Activated naive CD8-positive, alpha-beta T cell treated with anti-CD3 and anti-CD28 coated beads, Interleukin-2, amount 50 U/mL, for 24 hours (primary cell): ENCODE results near the gene SLC27A4.

ENCODE experiments used
- ATAC-seq: fragments of 150-1000 bp; cut with Tn5 transposase; one replicate; pipeline ENCODE4 v1.10.0; 2021
- DNase-seq: peaks from one replicate; pipeline ENCODE4 v3.0.0; 2021
- H3K27ac Mint-ChIP-seq: one replicate; pipeline ENCODE4 v1.8.0; 2021; ENCODE audit warnings: mild to moderate bottlenecking, mixed read lengths
- H3K27me3 Mint-ChIP-seq: one replicate; pipeline ENCODE4 v1.8.0; 2021; ENCODE audit warnings: mixed read lengths
- H3K36me3 Mint-ChIP-seq: one replicate; pipeline ENCODE4 v1.8.0; 2021; ENCODE audit warnings: low read depth, mixed read lengths
- H3K4me1 Mint-ChIP-seq: one replicate; pipeline ENCODE4 v1.8.0; 2021; ENCODE audit warnings: mixed read lengths
- H3K4me3 Mint-ChIP-seq: one replicate; pipeline ENCODE4 v1.8.0; 2021; ENCODE audit warnings: mild to moderate bottlenecking, moderate library complexity, mixed read lengths
- H3K9me3 Mint-ChIP-seq: one replicate; pipeline ENCODE4 v1.8.0; 2021; ENCODE audit warnings: mixed read lengths

Gene SLC27A4

DNA sequence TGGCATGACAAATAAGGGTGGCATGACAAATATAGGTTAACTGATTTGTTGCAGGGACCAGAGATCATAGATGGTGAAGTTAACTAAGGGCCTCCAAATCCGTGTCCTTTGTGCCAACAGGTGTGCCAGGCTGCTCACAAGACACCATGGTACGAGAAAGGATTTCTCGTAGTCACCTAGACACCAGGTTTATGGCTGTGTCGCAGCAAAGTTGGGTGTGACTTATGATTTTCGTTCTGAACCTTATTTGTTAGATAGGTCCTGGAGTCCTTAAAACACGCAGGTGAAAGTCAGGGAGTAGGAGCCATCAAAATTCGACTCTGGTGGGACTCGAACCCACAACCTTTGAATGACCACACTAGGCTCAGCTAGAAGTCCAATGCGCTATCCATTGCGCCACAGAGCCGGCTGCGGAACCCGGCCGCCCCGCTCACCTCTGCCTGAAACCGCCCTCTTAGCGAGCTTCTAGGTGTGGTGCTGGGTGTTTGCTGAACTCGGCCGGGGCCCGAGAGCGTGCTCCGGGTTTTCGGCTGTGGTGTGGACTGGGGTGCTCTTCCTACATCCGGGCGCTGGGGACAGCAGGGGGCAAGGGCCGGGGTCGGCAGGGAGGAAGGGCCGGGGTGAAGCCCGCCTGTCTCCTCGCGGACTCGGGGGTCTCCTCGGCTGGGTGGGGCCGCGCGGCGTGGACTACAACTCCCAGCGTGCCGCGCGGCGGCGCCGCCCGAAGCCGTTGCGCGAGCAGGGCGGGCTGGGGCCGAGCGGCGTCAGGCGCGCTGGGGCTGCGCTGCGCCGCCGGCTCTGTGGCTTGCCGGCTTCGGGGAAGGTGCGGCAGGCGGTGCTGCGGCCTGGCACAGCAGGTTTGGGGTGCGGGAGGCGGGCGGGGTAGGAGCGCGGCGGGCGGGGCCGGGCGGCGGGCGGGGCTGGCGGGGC lies at the start of gene SLC27A4:
Gene SLC27A4 (plus strand): TSS at position 767 of the 930 bp plus-strand sequence. CDS start 2,606 bp downstream, outside the sequence.
- ATAC-seq (peak; percentile 93), DNase-seq (peak; percentile 80)
- no peaks in the 10 kb centered on the region for H3K27me3 Mint-ChIP-seq
- H3K4me1 Mint-ChIP-seq = peaks cover 12% of the 10 kb centered on the region
- H3K4me3 Mint-ChIP-seq = peak within 1 kb of the TSS; percentile 92
- H3K27ac Mint-ChIP-seq = peak within 1 kb of the TSS; percentile 86
- no peaks in the 10 kb centered on the region for H3K9me3 Mint-ChIP-seq
- H3K36me3 Mint-ChIP-seq = peaks cover 9% of the 10 kb centered on the region

DNA sequence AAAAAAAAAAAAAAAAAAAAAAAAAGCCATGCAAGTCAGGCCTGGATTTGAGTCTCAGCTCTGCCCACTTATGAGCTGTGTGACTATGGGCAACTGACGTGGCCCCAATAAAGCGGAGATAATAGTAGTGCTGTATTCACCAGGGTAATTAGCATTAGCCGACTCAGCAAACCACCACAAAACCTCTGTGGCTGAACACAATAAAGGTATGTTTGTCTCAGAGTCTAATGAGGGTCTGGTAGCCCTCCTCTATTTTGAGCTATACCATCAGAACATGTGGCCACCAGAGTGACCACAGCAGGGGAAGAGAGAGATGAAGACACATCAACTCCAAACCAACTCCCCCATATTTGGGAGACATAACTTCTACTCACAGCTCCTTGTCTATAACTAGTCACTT lies 48.3 kb upstream of the SLC27A4 start:
- DNase-seq (no peak), ATAC-seq (no peak)
- Mint-ChIP-seq H3K4me3 (no peak overlapping the region), H3K9me3 (no peaks in the 10 kb centered on the region), H3K27me3 (no peaks in the 10 kb centered on the region), H3K36me3 (no peaks in the 10 kb centered on the region), H3K4me1 (peaks cover 3% of the 10 kb centered on the region), H3K27ac (no peak overlapping the region)

DNA sequence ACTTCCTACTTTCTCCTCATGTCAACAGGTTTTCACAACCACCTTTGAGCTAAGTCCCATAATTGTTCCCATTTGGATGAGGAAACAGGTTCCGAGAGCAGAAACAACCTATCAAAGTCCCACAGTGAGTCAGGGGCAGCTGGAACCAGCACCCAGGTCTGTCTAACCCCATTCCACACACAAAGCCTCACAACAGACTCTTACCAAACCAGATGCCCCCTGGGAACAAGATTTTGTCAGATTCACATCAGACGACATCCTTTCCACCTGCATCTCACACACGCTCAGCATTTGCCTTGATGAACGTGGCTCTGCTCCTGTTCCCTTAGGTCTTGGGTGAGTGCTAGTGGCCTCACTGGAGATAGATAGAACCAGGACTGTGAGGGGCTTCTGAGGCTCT lies 47.2 kb upstream of the SLC27A4 start:
- Mint-ChIP-seq H3K27ac (no peak overlapping the region), H3K36me3 (no peaks in the 10 kb centered on the region), H3K27me3 (no peaks in the 10 kb centered on the region), H3K9me3 (no peaks in the 10 kb centered on the region), H3K4me3 (no peak overlapping the region), H3K4me1 (peaks cover 3% of the 10 kb centered on the region)
- ATAC-seq = no peak
- DNase-seq = no peak

DNA sequence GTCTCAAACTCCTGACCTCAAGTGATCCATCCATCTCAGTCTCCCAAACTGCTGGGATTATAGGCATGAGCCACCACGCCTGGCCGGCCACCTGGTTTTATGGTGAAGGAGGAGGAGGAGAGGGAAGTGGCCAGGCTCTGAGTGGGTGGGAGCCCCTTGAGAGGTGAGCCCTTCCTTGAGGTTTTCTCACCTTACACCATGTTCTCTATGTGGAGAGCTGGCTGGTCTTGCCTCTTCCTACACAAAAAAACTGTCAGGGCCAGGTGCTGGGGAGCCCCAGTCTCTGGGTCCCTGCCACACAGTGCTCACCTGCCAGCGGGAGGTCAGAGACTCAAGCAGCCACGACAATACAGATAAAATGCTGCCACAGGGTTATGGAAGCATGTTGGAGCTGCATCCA lies 46.2 kb upstream of the SLC27A4 start:
- no peak for ATAC-seq
- Mint-ChIP-seq H3K27ac (no peak overlapping the region), H3K4me3 (no peak overlapping the region), H3K9me3 (no peaks in the 10 kb centered on the region), H3K27me3 (no peaks in the 10 kb centered on the region), H3K36me3 (no peaks in the 10 kb centered on the region), H3K4me1 (peaks cover 3% of the 10 kb centered on the region)
- DNase-seq = no peak

DNA sequence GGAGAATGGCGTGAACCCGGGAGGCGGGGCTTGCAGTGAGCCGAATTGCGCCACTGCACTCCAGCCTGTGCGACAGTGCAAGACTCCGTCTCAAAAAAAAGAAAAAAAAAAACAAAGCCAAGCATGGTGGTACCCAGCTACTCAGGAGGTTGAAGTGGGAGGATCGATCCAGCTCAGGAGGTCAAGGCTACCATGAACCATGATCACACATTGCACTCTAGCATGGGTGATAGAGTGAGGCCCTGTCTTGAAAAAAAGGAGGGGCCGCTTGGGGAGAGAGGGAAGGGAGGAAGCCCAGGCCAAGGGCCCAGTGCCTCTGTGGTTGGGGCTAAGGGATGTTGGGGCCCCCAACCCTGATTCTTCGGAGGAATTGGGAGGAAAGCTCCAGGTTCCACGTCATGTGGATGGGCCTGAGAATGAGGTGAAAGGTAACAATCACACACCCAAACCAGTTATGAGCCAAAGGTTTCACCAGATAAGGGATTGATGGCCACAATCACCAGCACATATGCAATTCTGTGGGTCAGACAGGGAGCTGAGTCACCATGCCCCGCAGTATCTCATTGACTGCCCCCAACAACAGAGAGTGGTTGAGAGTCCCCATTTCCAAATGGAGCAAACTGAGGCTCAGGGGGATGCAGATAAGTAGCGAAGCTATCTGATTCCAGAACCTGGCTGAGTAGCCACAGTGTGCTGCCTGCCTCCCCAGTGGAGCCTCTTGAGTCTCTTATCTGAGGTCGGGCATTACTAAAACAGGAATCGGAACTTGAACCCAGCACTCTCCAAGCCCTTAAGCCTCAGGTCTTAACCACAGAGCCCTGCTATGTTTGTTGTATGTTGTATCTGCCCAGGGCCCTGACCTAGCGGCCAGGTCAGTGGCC lies 43.7 kb upstream of the SLC27A4 start:
- H3K9me3 Mint-ChIP-seq = no peaks in the 10 kb centered on the region
- no peak overlapping the region for H3K27ac Mint-ChIP-seq
- no peak for DNase-seq
- peaks cover 3% of the 10 kb centered on the region for H3K4me1 Mint-ChIP-seq
- no peak for ATAC-seq
- H3K4me3 Mint-ChIP-seq = no peak overlapping the region
- no peaks in the 10 kb centered on the region for H3K36me3 Mint-ChIP-seq
- no peaks in the 10 kb centered on the region for H3K27me3 Mint-ChIP-seq

DNA sequence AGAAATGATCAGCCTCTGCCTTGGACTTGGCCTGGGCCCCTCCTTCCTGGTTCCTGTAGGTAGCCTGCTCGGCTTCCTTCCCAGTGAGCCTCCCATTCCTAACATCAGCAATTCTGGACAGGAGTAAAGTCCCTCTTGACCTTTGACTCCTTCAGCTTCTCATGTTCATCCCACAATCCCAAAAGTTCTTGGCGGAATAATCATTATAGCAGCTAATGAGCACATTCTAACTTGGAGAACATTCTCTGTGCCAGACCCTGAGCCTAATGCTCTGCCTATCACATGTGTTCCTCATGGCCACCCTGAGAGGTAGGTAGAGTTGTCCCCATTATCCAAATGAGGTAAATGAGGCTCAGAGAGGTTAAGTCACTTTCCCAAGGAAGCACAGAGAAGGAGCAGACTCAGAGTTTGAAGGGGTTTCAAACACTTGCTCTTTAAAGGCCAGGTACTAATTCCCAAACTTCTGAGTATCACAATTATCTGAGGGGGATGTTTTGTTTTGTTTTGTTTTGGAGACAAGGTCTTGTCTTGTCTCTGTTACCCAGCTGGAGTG lies 43.0 kb upstream of the SLC27A4 start:
- H3K27ac Mint-ChIP-seq = no peak overlapping the region
- H3K27me3 Mint-ChIP-seq = no peaks in the 10 kb centered on the region
- ATAC-seq (no peak), DNase-seq (no peak)
- H3K36me3 Mint-ChIP-seq = no peaks in the 10 kb centered on the region
- no peak overlapping the region for H3K4me3 Mint-ChIP-seq
- peaks cover 3% of the 10 kb centered on the region for H3K4me1 Mint-ChIP-seq
- no peaks in the 10 kb centered on the region for H3K9me3 Mint-ChIP-seq

DNA sequence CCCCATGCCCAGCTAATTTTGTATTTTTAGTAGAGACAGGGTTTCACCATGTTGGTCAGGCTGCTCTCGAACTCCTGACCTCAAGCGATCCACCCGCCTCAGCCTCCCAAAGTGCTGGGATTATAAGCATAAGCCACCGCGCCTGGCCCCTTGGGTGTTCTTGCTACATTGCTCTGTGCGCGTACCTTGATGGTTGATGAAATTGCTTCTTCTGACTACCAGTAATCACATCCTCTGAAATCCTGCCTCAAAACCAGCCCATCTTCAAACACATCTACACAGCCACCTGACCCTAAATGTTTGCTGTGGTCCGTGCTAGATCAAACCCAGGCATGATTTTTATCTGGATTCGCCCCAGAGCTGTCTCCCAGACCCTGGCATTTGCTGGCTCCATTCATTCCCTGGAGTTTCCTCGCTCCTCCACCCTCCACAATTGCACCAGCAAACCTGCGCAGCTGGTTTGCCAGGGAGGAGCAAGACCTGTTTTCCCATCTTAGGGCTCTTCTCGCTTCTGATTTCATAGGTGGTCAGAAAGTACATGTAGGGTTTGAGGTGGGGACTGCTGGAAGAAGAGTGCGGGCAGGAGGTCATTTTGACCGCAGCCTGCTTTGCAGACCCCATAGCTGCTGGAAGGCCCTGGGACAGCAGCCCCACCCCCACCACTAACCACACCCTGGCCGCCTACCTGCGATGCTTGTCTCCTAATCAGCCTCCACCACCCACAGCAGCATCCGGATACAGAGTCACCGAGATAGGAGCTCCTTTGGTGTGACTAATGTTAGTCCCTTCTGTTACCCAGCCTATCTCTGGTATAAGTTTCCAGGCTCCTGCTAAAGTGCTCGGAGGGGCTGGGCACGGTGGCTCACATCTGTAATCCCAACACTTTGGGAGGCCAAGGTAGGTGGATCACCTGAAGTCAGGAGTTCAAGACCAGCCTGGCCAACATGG lies 41.5 kb upstream of the SLC27A4 start:
- Mint-ChIP-seq H3K4me3 (no peak overlapping the region), H3K27me3 (no peaks in the 10 kb centered on the region), H3K9me3 (no peaks in the 10 kb centered on the region), H3K4me1 (peaks cover 3% of the 10 kb centered on the region), H3K36me3 (no peaks in the 10 kb centered on the region), H3K27ac (no peak overlapping the region)
- DNase-seq (no peak), ATAC-seq (no peak)

DNA sequence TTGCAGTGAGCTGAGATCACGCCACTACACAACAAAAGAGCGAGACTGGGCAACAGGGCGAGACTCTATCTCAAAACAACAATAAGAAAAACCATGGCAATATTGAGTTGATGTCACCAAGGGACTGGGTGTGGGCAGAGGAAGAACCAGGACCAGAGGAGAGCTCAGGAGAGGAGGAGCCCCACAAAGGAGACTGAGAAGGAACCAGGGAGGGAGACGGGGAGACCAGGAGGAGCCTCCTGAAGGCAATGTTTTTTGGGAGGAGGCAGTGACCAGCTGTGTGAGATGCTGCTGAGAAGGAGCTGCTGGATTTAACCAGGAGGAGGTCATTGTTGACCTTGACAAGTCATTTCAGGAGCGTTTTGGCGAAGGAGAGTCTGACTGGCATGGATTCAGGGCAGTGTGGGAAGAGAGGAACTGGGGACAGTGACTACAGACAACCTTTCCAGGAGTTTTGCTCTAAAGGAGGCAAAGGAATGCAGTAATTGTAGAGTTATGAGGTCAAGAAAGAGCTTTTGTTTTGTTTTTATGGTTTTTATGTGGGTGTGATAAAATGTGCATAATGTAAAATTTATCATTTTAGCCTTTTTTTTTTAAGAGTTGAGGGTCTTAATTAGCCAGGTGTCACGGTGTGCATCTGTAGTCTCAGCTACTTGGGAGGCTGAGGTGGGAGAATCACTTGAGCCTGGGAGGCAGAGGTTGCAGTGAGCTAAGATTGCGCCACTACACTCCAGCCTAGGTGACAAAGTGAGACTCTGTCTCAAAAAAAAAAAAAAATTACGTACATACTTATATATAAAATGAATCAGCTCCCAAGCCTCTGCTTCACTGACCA lies 36.0 kb upstream of the SLC27A4 start:
- peaks cover 8% of the 10 kb centered on the region for H3K36me3 Mint-ChIP-seq
- no peaks in the 10 kb centered on the region for H3K9me3 Mint-ChIP-seq
- H3K4me1 Mint-ChIP-seq = peaks cover 2% of the 10 kb centered on the region
- ATAC-seq (no peak), DNase-seq (no peak)
- H3K27ac Mint-ChIP-seq = no peak overlapping the region
- H3K27me3 Mint-ChIP-seq = no peaks in the 10 kb centered on the region
- no peak overlapping the region for H3K4me3 Mint-ChIP-seq

DNA sequence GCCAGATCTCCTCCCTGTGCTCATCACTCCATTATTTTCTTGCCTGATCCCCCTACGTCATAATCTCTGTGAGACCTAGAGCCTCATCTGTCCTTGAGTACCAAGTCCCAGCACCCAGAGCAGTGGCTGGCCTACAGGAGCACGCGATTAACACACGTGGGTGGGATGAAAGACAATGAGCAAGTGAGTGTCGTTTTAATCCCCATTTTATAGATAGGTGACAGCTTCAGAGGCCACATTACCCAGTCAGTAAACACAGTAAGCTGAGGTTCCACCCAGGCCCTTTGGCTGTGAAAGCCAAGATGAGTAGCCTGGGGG lies 35.4 kb upstream of the SLC27A4 start:
- Mint-ChIP-seq H3K27ac (no peak overlapping the region), H3K27me3 (no peaks in the 10 kb centered on the region), H3K36me3 (peaks cover 12% of the 10 kb centered on the region), H3K9me3 (no peaks in the 10 kb centered on the region), H3K4me3 (no peak overlapping the region), H3K4me1 (peaks cover 2% of the 10 kb centered on the region)
- no peak for ATAC-seq
- no peak for DNase-seq

DNA sequence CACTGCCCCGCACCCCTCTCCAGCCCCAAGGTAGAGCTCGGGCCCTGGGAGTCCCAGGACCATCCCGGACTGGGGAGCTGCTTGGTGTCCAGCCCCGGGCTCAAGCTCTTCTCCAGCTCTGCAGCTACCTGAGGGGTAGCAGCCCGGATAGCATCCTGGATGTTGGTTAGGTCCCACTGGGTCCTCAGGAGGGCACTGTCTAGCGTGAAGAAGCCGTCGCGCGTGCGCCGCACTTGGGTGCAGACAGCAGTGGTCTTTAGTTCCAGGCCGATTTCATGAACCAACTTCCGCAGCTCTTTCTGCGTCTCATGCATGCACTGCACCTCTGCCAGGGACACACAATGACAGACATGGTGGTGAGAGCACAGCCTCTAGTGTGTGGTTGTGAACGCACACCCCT lies 30.8 kb upstream of the SLC27A4 start:
- DNase-seq (no peak), ATAC-seq (no peak)
- H3K27me3 Mint-ChIP-seq = no peaks in the 10 kb centered on the region
- peaks cover 18% of the 10 kb centered on the region for H3K36me3 Mint-ChIP-seq
- H3K4me3 Mint-ChIP-seq = no peak overlapping the region
- H3K27ac Mint-ChIP-seq = no peak overlapping the region
- H3K4me1 Mint-ChIP-seq = peaks cover 2% of the 10 kb centered on the region
- no peaks in the 10 kb centered on the region for H3K9me3 Mint-ChIP-seq

DNA sequence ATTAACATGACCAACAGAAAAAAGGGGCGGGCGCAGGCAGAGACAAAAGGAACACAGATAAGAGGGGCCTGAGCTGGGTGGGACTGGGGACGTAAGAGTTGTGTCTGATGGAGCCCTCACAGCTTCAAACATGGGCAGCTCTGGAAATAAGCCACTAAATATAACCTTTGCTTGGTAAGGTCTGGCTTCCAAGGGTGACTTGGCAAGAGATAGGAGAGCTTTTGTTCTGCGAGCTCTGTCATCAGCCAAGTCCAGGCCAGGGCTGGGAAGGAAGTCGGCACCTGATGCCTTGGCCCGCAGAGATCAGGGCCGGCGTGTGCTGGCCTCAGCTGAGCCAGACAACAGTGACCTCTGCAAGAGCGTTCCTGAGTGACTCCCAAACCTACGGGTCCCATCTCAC lies 29.9 kb upstream of the SLC27A4 start:
- H3K36me3 Mint-ChIP-seq = peaks cover 18% of the 10 kb centered on the region
- no peaks in the 10 kb centered on the region for H3K27me3 Mint-ChIP-seq
- H3K4me1 Mint-ChIP-seq = peaks cover 2% of the 10 kb centered on the region
- ATAC-seq (no peak), DNase-seq (no peak)
- H3K4me3 Mint-ChIP-seq = no peak overlapping the region
- no peak overlapping the region for H3K27ac Mint-ChIP-seq
- no peaks in the 10 kb centered on the region for H3K9me3 Mint-ChIP-seq

DNA sequence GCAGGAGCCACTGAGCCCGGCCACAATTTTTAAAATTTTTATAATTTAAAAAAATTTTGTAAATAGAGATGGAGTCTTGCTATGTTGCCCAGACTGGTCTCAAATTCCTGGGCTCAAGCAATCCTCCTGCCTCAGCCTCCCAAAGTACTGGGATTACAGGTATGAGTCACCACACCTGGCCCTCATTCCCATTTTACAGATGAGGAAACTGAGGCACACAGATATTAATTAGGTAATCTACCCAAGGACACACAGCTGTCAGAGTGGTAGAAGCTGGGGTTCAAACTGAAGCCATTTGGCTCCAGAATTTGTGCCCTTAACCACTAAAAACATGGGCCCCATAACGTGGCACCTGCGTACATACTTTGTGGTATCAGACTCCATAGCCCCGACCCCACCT lies 25.6 kb upstream of the SLC27A4 start:
- no peak for DNase-seq
- Mint-ChIP-seq H3K9me3 (no peaks in the 10 kb centered on the region), H3K4me3 (no peak overlapping the region), H3K27ac (no peak overlapping the region), H3K4me1 (no peaks in the 10 kb centered on the region), H3K27me3 (no peaks in the 10 kb centered on the region), H3K36me3 (peaks cover 20% of the 10 kb centered on the region)
- no peak for ATAC-seq

DNA sequence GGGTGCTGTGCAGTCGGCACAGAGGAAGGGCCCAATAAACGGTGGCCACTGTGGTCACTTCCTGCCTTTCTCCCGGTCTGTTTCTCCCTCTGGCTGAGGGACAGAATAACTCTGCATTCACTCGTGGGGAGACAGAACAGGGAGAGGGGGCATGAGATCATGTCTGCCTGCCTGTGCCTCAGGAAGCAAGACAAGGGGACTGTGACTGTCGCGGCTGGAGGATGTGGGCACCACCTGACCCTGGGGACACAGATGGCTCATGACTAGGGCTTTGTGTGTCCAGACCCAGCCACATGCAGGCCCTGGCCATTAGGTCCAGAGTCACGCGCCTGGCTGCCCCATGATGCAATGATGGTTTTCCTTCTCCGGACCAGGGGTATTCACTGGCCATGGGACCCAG lies 23.9 kb upstream of the SLC27A4 start:
- no peak for DNase-seq
- H3K36me3 Mint-ChIP-seq = peaks cover 15% of the 10 kb centered on the region

More for the DNA sequence above, 23.9 kb upstream of the SLC27A4 start:
- Mint-ChIP-seq H3K27me3 (no peaks in the 10 kb centered on the region), H3K27ac (no peak overlapping the region), H3K4me1 (peaks cover 5% of the 10 kb centered on the region), H3K9me3 (no peaks in the 10 kb centered on the region), H3K4me3 (no peak overlapping the region)
- ATAC-seq = no peak
